GM10266 (cell line): ENCODE measurements around the gene TRIM31.

Experiments
- DNase-seq: peaks from one replicate; pipeline ENCODE4 v3.0.0; 2012; ENCODE audit errors: extremely low spot score
- CTCF ChIP-seq: IDR thresholded peaks from 2 replicates; pipeline ENCODE4 v1.5.1; 2012; ENCODE audit warnings: mild to moderate bottlenecking, low read depth; ENCODE audit not compliant: control insufficient read depth, insufficient read depth; ENCODE audit errors: missing control alignments

TRIM31 gene

GRCh38 chr6:30087876-30088275, 25.0 kb downstream of the TRIM31 start:
- TF ChIP-seq CTCF, result no peak
- DNase-seq, result no peak

GRCh38 chr6:30077218-30077617, 35.7 kb downstream of the TRIM31 start:
- DNase-seq, result no peak
- TF ChIP-seq CTCF, result no peak

GRCh38 chr6:30075790-30076732, 36.8 kb downstream of the TRIM31 start:
- no peak for DNase-seq
- TF ChIP-seq CTCF, result peak; percentile 42

GRCh38 chr6:30075094-30075789, 37.6 kb downstream of the TRIM31 start, which contains the start of gene RNF39:
Gene RNF39, minus strand, starts transcription at chr6:30075769. Its CDS starts 184 bp downstream, at chr6:30075585.
- no peak for TF ChIP-seq CTCF
- DNase-seq, result no peak

GRCh38 chr6:30074331-30075093, 38.4 kb downstream of the TRIM31 start:
- no peak for TF ChIP-seq CTCF
- no peak for DNase-seq

- DNase-seq, result no peak
- TF ChIP-seq CTCF, result no peak
Measured at GRCh38 chr6:30073489-30074235, 39.2 kb downstream of the TRIM31 start.
